ENCODE measurements around the gene PRSS8.

The PRSS8 gene

GRCh38 chr16:31099860-31100638 is 35.5 kb downstream of the PRSS8 start:
- DNase-seq (ENCODE audit: low read depth): no peak

GRCh38 chr16:31094424-31095120 is 41.0 kb downstream of the PRSS8 start, which contains the start of gene VKORC1:
TSS of gene VKORC1 (minus strand) at chr16:31094797. CDS start at chr16:31094729, 68 bp downstream.
- peak; percentile 96 for DNase-seq (ENCODE audit: low read depth)
- peak within 1 kb of the TSS; percentile 90 for H3K4me3 ChIP-seq (ENCODE audit: low read depth, low read length)
- in situ Hi-C loops (cut with HindIII; ENCODE audit: low sequenced_read_pairs): no loop called here
- no peak for TF ChIP-seq CTCF (IDR thresholded peaks at IDR 0.05; ENCODE audit: low read depth, low read length, missing control alignments)

More at GRCh38 chr16:31099860-31100638, 35.5 kb downstream of the PRSS8 start:
- in situ Hi-C loops (cut with HindIII; ENCODE audit: low sequenced_read_pairs): no loop called here
- H3K4me3 ChIP-seq (ENCODE audit: low read depth, low read length): no peak overlapping the region
- TF ChIP-seq CTCF (IDR thresholded peaks at IDR 0.05; ENCODE audit: low read depth, low read length, missing control alignments): no peak

- no peak for TF ChIP-seq CTCF (IDR thresholded peaks at IDR 0.05; ENCODE audit: low read depth, low read length, missing control alignments)
- in situ Hi-C loops (cut with HindIII; ENCODE audit: low sequenced_read_pairs): no loop called here
- peak overlapping the region; percentile 90 for H3K4me3 ChIP-seq (ENCODE audit: low read depth, low read length)
- no peak for DNase-seq (ENCODE audit: low read depth)
Observed at GRCh38 chr16:31094088-31094423, 41.5 kb downstream of the PRSS8 start.

- in situ Hi-C loops (cut with HindIII; ENCODE audit: low sequenced_read_pairs): no loop called here
- DNase-seq (ENCODE audit: low read depth): no peak
- H3K4me3 ChIP-seq (ENCODE audit: low read depth, low read length): peak overlapping the region; percentile 90
Observed at GRCh38 chr16:31093132-31093703, 42.3 kb downstream of the PRSS8 start.

GRCh38 chr16:31092330-31092729 is 43.2 kb downstream of the PRSS8 start:
- no peak for DNase-seq (ENCODE audit: low read depth)
- no peak overlapping the region for H3K4me3 ChIP-seq (ENCODE audit: low read depth, low read length)
- in situ Hi-C loops (cut with HindIII; ENCODE audit: low sequenced_read_pairs): no loop called here
- TF ChIP-seq CTCF (IDR thresholded peaks at IDR 0.05; ENCODE audit: low read depth, low read length, missing control alignments): no peak

More at GRCh38 chr16:31093132-31093703, 42.3 kb downstream of the PRSS8 start:
- TF ChIP-seq CTCF (IDR thresholded peaks at IDR 0.05; ENCODE audit: low read depth, low read length, missing control alignments): no peak

- peak; percentile 20 for DNase-seq (ENCODE audit: low read depth)
- in situ Hi-C loops (cut with HindIII; ENCODE audit: low sequenced_read_pairs): no loop called here
- H3K4me3 ChIP-seq (ENCODE audit: low read depth, low read length): no peak overlapping the region
- TF ChIP-seq CTCF (IDR thresholded peaks at IDR 0.05; ENCODE audit: low read depth, low read length, missing control alignments): no peak
Observed at GRCh38 chr16:31090540-31090939, 45.0 kb downstream of the PRSS8 start.

Measured in astrocyte of the cerebellum (primary cell).